Gastrocnemius medialis (tissue), 4 donors: ENCODE results near the gene KHDRBS2.

ENCODE experiments used
- CTCF ChIP-seq, 5 experiments: fragments of 450-650 bp in 3 of 5; fragments of 200-600 bp in 2 of 5; sonication (generic) in 2 of 5; IDR thresholded peaks in 4 of 5; conservative IDR thresholded peaks in 1 of 5; 1 replicate in 4 of 5; 2 replicates in 1 of 5; pipeline ENCODE4 v1.5.1; 2016 to 2019; ENCODE audit warnings: antibody characterized with exemption in 5 of 5, mild to moderate bottlenecking in 3 of 5, moderate library complexity in 3 of 5
- POLR2A ChIP-seq, 2 donors: fragments of 450-650 bp; IDR thresholded peaks; one replicate each; pipeline ENCODE4 v1.6.1; 2017; ENCODE audit warnings: antibody characterized with exemption in 2 of 2, mild to moderate bottlenecking in 2 of 2, moderate library complexity in 2 of 2

- no peak for TF ChIP-seq CTCF (IDR thresholded peaks at IDR 0.05 in 4 of 5, conservative IDR thresholded peaks at IDR 0.05 in 1 of 5)
- TF ChIP-seq POLR2A (IDR thresholded peaks at IDR 0.05): no peak
Observed at GRCh38 chr6:61751986-61752385, 534.0 kb downstream of the KHDRBS2 start.
